ENCODE results near the gene YES1.

GRCh38 chr18:833197-833596 lies 21.2 kb upstream of the YES1 start:
- TF ChIP-seq CTCF (IDR thresholded peaks at IDR 0.05) (no peak), POLR2A (IDR thresholded peaks at IDR 0.05) (no peak), POLR2AphosphoS5 (IDR thresholded peaks at IDR 0.05) (no peak)

Measured in prostate gland (tissue), 2 donors.